Upper lobe of left lung (tissue), 4 donors: ENCODE results near the gene DENND5A.
"Not testable (repeated sequence)": the region's sequence is repeated elsewhere in the genome, so short reads cannot be mapped to it uniquely, and the experiment has no call there.

Experiments
- CTCF ChIP-seq, 6 experiments: fragments of 450-650 bp in 4 of 6; fragments of 200-600 bp in 2 of 6; sonication (generic) in 2 of 6; IDR thresholded peaks; one replicate each; pipeline ENCODE4 v1.5.1; 2016 to 2019; ENCODE audit warnings: antibody characterized with exemption in 6 of 6
- POLR2A ChIP-seq, 4 donors: fragments of 450-650 bp; IDR thresholded peaks; one replicate each; pipeline ENCODE4 v1.5.1; 2016 to 2017; ENCODE audit warnings: antibody characterized with exemption in 4 of 4, mild to moderate bottlenecking in 2 of 4
- POLR2AphosphoS5 ChIP-seq, 2 donors: sonication (generic); formaldehyde crosslinking; IDR thresholded peaks; one replicate each; pipeline ENCODE4 v1.5.1; 2017; ENCODE audit warnings: antibody characterized with exemption in 2 of 2

- TF ChIP-seq CTCF, POLR2AphosphoS5, POLR2A (IDR thresholded peaks at IDR 0.05): not testable (repeated sequence)
These were observed 28.9 kb downstream of the DENND5A start for GRCh38 chr11:9236242-9236641.
